ENCODE measurements around the gene DQX1. TPM values are rescaled to one million over a fixed set of nuclear protein-coding genes. Genes with fewer than 3 reads are reported as not detected.
"Not testable (repeated sequence)": the region's sequence is repeated elsewhere in the genome, so short reads cannot be mapped to it uniquely, and the experiment has no call there.

The DQX1 gene
- total RNA-seq, 1 experiment from 2014 or later: 0.81 TPM

GRCh38 chr2:74474899-74475298 is 51.1 kb downstream of the DQX1 start:
- no peak for DNase-seq (ENCODE audit: low spot score)
- in situ Hi-C loops (cut with HindIII; ENCODE audit: low sequenced_read_pairs): no loop called here

- DNase-seq (ENCODE audit: low spot score): no peak
- in situ Hi-C loops (cut with HindIII; ENCODE audit: low sequenced_read_pairs): no loop called here
Measured at GRCh38 chr2:74474481-74474880, 51.5 kb downstream of the DQX1 start.

- no peak for DNase-seq (ENCODE audit: low spot score)
- in situ Hi-C loops (cut with HindIII; ENCODE audit: low sequenced_read_pairs): no loop called here
Measured at GRCh38 chr2:74472945-74473258, 53.1 kb downstream of the DQX1 start.

- in situ Hi-C loops (cut with HindIII; ENCODE audit: low sequenced_read_pairs): no loop called here
- peak; percentile 95 for DNase-seq (ENCODE audit: low spot score)
Measured at GRCh38 chr2:74472086-74472944, 53.7 kb downstream of the DQX1 start, which contains the start of gene MRPL53. Gene MRPL53, minus strand, starts transcription at chr2:74472680. Its CDS starts 20 bp downstream, at chr2:74472660.

GRCh38 chr2:74471332-74472065 is 54.5 kb downstream of the DQX1 start:
- no peak for DNase-seq (ENCODE audit: low spot score)
- in situ Hi-C loops (cut with HindIII; ENCODE audit: low sequenced_read_pairs): no loop called here

- in situ Hi-C loops (cut with HindIII; ENCODE audit: low sequenced_read_pairs); DNase-seq (ENCODE audit: low spot score): not testable (repeated sequence)
Measured at GRCh38 chr2:74470742-74471141, 55.3 kb downstream of the DQX1 start.

Other genes starting within 250 kb of the DQX1 start
- gene SLC4A5, start 182.8 kb downstream of the DQX1 start, total RNA-seq (2014; rRNA removed; shearing (Covaris generic)): not detected in 2 replicates
- 124 and 145 TPM in 2 replicates for gene DCTN1, start 145.9 kb downstream of the DQX1 start, total RNA-seq (2014; rRNA removed; shearing (Covaris generic))
- gene C2orf81, start 104.6 kb downstream of the DQX1 start, total RNA-seq (2014; rRNA removed; shearing (Covaris generic)): 0.95 and 2.8 TPM in 2 replicates
- 88.5 and 104 TPM in 2 replicates for gene WDR54, start 104.5 kb downstream of the DQX1 start, total RNA-seq (2014; rRNA removed; shearing (Covaris generic))
- gene RTKN, start 84.3 kb downstream of the DQX1 start, total RNA-seq (2014; rRNA removed; shearing (Covaris generic)): 46.5 and 56.2 TPM in 2 replicates
- 7.8 and 15.7 TPM in 2 replicates for gene INO80B, start 71.1 kb downstream of the DQX1 start, total RNA-seq (2014; rRNA removed; shearing (Covaris generic))
- gene WBP1, start 67.8 kb downstream of the DQX1 start, total RNA-seq (2014; rRNA removed; shearing (Covaris generic)): 59.6 and 72.2 TPM in 2 replicates
- gene MOGS, start 60.8 kb downstream of the DQX1 start, total RNA-seq (2014; rRNA removed; shearing (Covaris generic)): 77.5 and 88.6 TPM in 2 replicates
- gene MRPL53, start 53.6 kb downstream of the DQX1 start, total RNA-seq (2014; rRNA removed; shearing (Covaris generic)): 33.2 and 58.9 TPM in 2 replicates
- gene CCDC142, start 43.2 kb downstream of the DQX1 start, total RNA-seq (2014; rRNA removed; shearing (Covaris generic)): 15.7 and 19.0 TPM in 2 replicates
- 21.7 and 34.6 TPM in 2 replicates for gene TTC31, start 43.1 kb downstream of the DQX1 start, total RNA-seq (2014; rRNA removed; shearing (Covaris generic))
- not detected in 2 replicates for gene LBX2, start 26.6 kb downstream of the DQX1 start, total RNA-seq (2014; rRNA removed; shearing (Covaris generic))
- 38.2 and 39.9 TPM in 2 replicates for gene PCGF1, start 18.5 kb downstream of the DQX1 start, total RNA-seq (2014; rRNA removed; shearing (Covaris generic))
- gene TLX2, start 11.8 kb downstream of the DQX1 start, total RNA-seq (2014; rRNA removed; shearing (Covaris generic)): not detected in 2 replicates
- gene AUP1, start 3.5 kb upstream of the DQX1 start, total RNA-seq (2014; rRNA removed; shearing (Covaris generic)): 120 and 137 TPM in 2 replicates
- gene HTRA2, start 3.7 kb upstream of the DQX1 start, total RNA-seq (2014; rRNA removed; shearing (Covaris generic)): 62.1 and 62.8 TPM in 2 replicates
- 11.4 and 14.4 TPM in 2 replicates for gene LOXL3, start 27.7 kb upstream of the DQX1 start, total RNA-seq (2014; rRNA removed; shearing (Covaris generic))
- 28.7 and 41.5 TPM in 2 replicates for gene DOK1, start 28.5 kb upstream of the DQX1 start, total RNA-seq (2014; rRNA removed; shearing (Covaris generic))
- gene M1AP, start 122.1 kb upstream of the DQX1 start, total RNA-seq (2014; rRNA removed; shearing (Covaris generic)): 0.12 TPM in 1 of 2 replicates, not detected in the other
- 8.9 and 13.9 TPM in 2 replicates for gene SEMA4F, start 128.0 kb upstream of the DQX1 start, total RNA-seq (2014; rRNA removed; shearing (Covaris generic))

Measured in G401 (cell line).